ENCODE results near the gene MGAT1.

DNA sequence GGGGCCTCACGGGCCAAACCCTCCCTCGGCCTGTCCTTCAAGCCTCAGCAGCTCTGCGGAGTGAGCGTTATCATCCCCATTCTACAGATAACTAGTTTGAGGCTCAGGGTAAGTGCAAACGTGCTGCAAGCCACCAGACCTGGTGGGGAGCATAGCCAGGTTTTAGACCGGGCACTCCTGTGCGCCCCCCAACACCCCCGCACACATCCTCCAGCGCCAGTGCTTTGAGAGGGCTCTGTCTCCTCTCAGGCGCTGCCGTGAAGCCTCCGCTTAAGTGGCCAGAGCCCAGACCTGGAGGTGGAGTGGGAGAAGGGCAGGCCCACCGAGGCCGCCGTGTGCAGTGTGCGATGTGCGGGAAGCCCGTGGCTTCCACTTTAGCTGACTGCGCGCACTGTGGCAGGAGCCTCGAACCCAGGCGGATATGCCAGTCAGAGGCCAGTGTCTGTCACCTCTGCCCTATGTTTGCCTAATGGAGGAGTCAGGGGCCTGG lies 1.6 kb upstream of the MGAT1 start:
- TF ChIP-seq NRF1 (IDR thresholded peaks at IDR 0.05; ENCODE audit: low read depth, low read length) (no peak), HDAC2 (IDR thresholded peaks at IDR 0.05; ENCODE audit: borderline replicate concordance in 1 of 2, low read depth in 2 of 2, low read length in 2 of 2) (no peak), MAFK (IDR thresholded peaks at IDR 0.05; ENCODE audit: low read depth, low read length) (no peak), JUN (IDR thresholded peaks at IDR 0.05; ENCODE audit: low read depth, low read length) (no peak), FOSL1 (IDR thresholded peaks at IDR 0.05; ENCODE audit: insufficient read depth, low read depth, low read length) (no peak), CHD1 (IDR thresholded peaks at IDR 0.05; ENCODE audit: low read depth, low read length) (no peak), EZH2 (IDR thresholded peaks at IDR 0.05; ENCODE audit: low read depth, low read length, severe bottlenecking) (no peak)
- TF ChIP-seq, protein P1, sequence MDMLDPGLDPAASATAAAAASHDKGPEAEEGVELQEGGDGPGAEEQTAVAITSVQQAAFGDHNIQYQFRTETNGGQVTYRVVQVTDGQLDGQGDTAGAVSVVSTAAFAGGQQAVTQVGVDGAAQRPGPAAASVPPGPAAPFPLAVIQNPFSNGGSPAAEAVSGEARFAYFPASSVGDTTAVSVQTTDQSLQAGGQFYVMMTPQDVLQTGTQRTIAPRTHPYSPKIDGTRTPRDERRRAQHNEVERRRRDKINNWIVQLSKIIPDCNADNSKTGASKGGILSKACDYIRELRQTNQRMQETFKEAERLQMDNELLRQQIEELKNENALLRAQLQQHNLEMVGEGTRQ (IDR thresholded peaks at IDR 0.05; ENCODE audit: low read length) = no peak
- TF ChIP-seq, protein P2, sequence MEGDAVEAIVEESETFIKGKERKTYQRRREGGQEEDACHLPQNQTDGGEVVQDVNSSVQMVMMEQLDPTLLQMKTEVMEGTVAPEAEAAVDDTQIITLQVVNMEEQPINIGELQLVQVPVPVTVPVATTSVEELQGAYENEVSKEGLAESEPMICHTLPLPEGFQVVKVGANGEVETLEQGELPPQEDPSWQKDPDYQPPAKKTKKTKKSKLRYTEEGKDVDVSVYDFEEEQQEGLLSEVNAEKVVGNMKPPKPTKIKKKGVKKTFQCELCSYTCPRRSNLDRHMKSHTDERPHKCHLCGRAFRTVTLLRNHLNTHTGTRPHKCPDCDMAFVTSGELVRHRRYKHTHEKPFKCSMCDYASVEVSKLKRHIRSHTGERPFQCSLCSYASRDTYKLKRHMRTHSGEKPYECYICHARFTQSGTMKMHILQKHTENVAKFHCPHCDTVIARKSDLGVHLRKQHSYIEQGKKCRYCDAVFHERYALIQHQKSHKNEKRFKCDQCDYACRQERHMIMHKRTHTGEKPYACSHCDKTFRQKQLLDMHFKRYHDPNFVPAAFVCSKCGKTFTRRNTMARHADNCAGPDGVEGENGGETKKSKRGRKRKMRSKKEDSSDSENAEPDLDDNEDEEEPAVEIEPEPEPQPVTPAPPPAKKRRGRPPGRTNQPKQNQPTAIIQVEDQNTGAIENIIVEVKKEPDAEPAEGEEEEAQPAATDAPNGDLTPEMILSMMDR (IDR thresholded peaks at IDR 0.05; ENCODE audit: control extremely low read depth in 1 of 3, insufficient read depth in 1 of 3, low read depth in 1 of 3, low read length in 3 of 3) = no peak
